Uterus (tissue), 2 donors: ENCODE data around the gene TMEM88.

Experiments used
- POLR2A ChIP-seq, 2 donors: fragments of 450-650 bp; IDR thresholded peaks; one replicate each; pipeline ENCODE4 v1.6.1; 2016; ENCODE audit warnings: antibody characterized with exemption in 2 of 2, mild to moderate bottlenecking in 1 of 2, moderate library complexity in 1 of 2
- TF ChIP-seq, protein P1 (sequence below), 4 experiments: fragments of 200-600 bp in 2 of 4; fragments of 450-650 bp in 2 of 4; sonication (generic) in 2 of 4; IDR thresholded peaks; one replicate each; pipeline ENCODE4 v1.5.1; 2016 to 2019; ENCODE audit warnings: antibody characterized with exemption in 4 of 4, mild to moderate bottlenecking in 2 of 4, moderate library complexity in 1 of 4

DNA sequence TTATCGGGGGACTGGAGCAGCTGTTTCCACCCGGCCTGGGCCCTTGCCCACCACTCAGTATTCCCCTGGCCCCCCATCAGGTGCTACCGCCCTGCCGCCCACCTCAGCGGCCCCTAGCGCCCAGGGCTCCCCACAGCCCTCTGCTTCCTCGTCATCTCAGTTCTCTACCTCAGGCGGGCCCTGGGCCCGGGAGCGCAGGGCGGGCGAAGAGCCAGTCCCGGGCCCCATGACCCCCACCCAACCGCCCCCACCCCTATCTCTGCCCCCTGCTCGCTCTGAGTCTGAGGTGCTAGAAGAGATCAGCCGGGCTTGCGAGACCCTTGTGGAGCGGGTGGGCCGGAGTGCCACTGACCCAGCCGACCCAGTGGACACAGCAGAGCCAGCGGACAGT, 6.1 kb upstream of the TMEM88 start:
- TF ChIP-seq, protein P1, sequence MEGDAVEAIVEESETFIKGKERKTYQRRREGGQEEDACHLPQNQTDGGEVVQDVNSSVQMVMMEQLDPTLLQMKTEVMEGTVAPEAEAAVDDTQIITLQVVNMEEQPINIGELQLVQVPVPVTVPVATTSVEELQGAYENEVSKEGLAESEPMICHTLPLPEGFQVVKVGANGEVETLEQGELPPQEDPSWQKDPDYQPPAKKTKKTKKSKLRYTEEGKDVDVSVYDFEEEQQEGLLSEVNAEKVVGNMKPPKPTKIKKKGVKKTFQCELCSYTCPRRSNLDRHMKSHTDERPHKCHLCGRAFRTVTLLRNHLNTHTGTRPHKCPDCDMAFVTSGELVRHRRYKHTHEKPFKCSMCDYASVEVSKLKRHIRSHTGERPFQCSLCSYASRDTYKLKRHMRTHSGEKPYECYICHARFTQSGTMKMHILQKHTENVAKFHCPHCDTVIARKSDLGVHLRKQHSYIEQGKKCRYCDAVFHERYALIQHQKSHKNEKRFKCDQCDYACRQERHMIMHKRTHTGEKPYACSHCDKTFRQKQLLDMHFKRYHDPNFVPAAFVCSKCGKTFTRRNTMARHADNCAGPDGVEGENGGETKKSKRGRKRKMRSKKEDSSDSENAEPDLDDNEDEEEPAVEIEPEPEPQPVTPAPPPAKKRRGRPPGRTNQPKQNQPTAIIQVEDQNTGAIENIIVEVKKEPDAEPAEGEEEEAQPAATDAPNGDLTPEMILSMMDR (IDR thresholded peaks at IDR 0.05): no peak
- no peak for TF ChIP-seq POLR2A (IDR thresholded peaks at IDR 0.05)
